IPS-20b (cell line): ENCODE data around the gene GBF1.
"Not testable (repeated sequence)": the region's sequence is repeated elsewhere in the genome, so short reads cannot be mapped to it uniquely, and the experiment has no call there.

Experiments used
- H3K27ac ChIP-seq: one replicate; pipeline ENCODE4 v1.5.1; 2013; ENCODE audit warnings: low read length
- H3K27me3 ChIP-seq: 2 replicates; pipeline ENCODE4 v1.6.1; 2013; ENCODE audit warnings: mild to moderate bottlenecking, low read length, inconsistent platforms; ENCODE audit not compliant: insufficient read depth
- H3K36me3 ChIP-seq: 2 replicates; pipeline ENCODE4 v1.6.1; 2013; ENCODE audit warnings: low read depth, mild to moderate bottlenecking, inconsistent platforms, low read length, moderate library complexity; ENCODE audit not compliant: insufficient read depth
- H3K4me1 ChIP-seq: 2 replicates; pipeline ENCODE4 v1.6.1; 2013; ENCODE audit warnings: mild to moderate bottlenecking, control low read depth, inconsistent platforms, low read length, moderate library complexity; ENCODE audit not compliant: insufficient read depth
- H3K4me3 ChIP-seq: 2 replicates; pipeline ENCODE4 v1.5.1; 2013; ENCODE audit warnings: mild to moderate bottlenecking, low read length, inconsistent platforms
- H3K9ac ChIP-seq: 2 replicates; pipeline ENCODE4 v1.6.1; 2013; ENCODE audit warnings: low read depth, mild to moderate bottlenecking, inconsistent platforms, low read length, moderate library complexity
- H3K9me3 ChIP-seq: 2 replicates; pipeline ENCODE4 v1.6.1; 2013; ENCODE audit warnings: mild to moderate bottlenecking, low read depth, low read length, inconsistent platforms; ENCODE audit not compliant: insufficient read depth

GBF1 gene

GRCh38 chr10:102247734-102248133 lies 2.4 kb downstream of the GBF1 start:
- H3K36me3 ChIP-seq = no peaks in the 10 kb centered on the region
- no peak overlapping the region for H3K4me3 ChIP-seq
- peaks cover 4% of the 10 kb centered on the region; the same call in 1 of the 2 replicates for H3K4me1 ChIP-seq
- H3K27me3 ChIP-seq = peaks cover 9% of the 10 kb centered on the region
- no peak overlapping the region for H3K27ac ChIP-seq
- H3K9ac ChIP-seq = no peak overlapping the region
- H3K9me3 ChIP-seq = no peaks in the 10 kb centered on the region

DNA sequence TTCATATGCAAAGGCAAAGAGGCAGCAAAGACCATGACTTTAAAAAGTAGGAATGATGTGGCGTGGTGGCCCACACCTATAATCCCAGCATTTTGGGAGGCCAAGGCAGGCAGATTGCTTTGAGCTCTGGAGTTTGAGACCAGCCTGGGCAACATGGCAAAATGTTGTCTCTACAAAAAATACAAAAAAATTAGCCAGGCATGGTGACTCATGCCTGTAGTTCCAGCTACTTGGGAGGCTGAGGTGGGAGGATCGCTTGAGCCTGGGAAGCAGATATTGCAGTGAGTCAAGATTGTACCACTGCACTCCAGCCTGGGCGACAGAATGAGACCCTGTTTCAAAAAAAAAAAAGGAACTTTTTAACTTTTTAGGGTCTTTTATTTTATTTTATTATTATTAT lies 7.2 kb downstream of the GBF1 start:
- not testable (repeated sequence) for H3K36me3 ChIP-seq, H3K4me1 ChIP-seq, H3K9ac ChIP-seq, H3K27me3 ChIP-seq, H3K9me3 ChIP-seq, H3K4me3 ChIP-seq, H3K27ac ChIP-seq

- Histone ChIP-seq H3K27me3 (no peaks in the 10 kb centered on the region), H3K9ac (no peak overlapping the region), H3K27ac (no peak overlapping the region), H3K4me1 (no peaks in the 10 kb centered on the region), H3K4me3 (no peak overlapping the region), H3K36me3 (peaks cover 2% of the 10 kb centered on the region), H3K9me3 (no peaks in the 10 kb centered on the region)
These were observed 9.1 kb downstream of the GBF1 start for GRCh38 chr10:102254426-102254825.

DNA sequence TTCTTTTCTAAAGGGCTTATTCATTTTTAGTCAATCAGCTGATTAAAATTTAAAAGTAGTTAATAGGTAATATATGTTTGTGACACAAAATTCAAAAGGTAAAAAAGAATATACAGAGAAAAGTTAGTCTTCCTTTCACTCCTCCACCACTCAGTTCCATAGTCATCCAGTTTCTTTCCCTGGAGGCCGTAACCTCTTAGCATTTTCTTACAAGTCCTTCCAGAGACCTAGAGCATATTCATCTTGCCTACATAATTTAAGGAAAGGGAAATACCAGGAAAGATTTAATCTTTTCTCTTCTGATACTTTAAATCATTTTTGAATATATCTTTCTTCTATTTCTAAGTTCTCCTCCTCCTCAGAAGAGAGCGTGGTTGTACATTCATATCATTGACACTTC lies 10.1 kb downstream of the GBF1 start:
- no peaks in the 10 kb centered on the region for H3K4me1 ChIP-seq
- no peak overlapping the region for H3K4me3 ChIP-seq
- H3K27me3 ChIP-seq = no peaks in the 10 kb centered on the region
- H3K9ac ChIP-seq = no peak overlapping the region
- H3K9me3 ChIP-seq = no peaks in the 10 kb centered on the region
- no peak overlapping the region for H3K27ac ChIP-seq
- peaks cover 8% of the 10 kb centered on the region for H3K36me3 ChIP-seq

DNA sequence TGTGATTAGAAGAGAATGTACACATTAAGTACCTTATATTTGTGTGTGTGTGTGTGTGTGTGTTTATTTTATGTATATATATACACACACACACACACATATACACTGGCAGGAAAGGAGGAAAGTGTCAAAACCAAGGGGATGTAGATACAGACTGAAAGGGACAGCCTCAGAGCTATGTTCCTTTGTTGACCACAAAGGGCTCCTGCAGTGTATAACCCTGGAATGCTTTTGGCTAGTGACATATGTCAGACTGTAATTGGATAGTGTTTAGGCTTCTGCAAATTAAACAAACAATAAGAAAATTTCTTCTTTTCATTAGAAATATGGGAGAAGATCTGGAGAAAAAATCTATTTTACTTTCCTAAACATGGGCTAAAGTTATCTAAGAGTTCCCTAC lies 15.9 kb downstream of the GBF1 start:
- H3K4me3 ChIP-seq = no peak overlapping the region
- no peaks in the 10 kb centered on the region for H3K4me1 ChIP-seq
- H3K9me3 ChIP-seq = no peaks in the 10 kb centered on the region
- H3K36me3 ChIP-seq = peaks cover 24% of the 10 kb centered on the region
- no peak overlapping the region for H3K27ac ChIP-seq
- no peaks in the 10 kb centered on the region for H3K27me3 ChIP-seq
- no peak overlapping the region for H3K9ac ChIP-seq

DNA sequence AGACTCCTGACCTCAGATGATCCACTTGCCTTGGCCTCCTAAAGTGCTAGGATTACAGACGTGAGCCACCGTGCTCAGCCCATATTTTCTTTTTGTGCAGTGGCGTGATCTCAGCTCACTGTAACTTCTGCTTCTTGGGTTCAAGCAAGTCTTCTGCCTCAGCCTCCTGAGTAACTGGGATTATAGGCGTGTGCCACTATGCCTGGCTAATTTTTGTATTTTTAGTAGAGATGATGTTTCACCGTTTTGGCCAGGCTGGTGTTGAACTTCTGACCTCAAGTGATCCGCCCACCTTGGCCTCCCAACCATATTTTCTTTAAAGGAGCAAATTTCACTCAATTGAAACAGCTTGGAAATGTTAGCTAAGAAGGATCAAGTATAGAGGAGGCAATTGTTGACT lies 16.5 kb downstream of the GBF1 start:
- no peaks in the 10 kb centered on the region for H3K4me1 ChIP-seq
- peaks cover 24% of the 10 kb centered on the region for H3K36me3 ChIP-seq
- H3K9ac ChIP-seq = no peak overlapping the region
- no peaks in the 10 kb centered on the region for H3K9me3 ChIP-seq
- H3K4me3 ChIP-seq = no peak overlapping the region
- H3K27ac ChIP-seq = no peak overlapping the region
- H3K27me3 ChIP-seq = no peaks in the 10 kb centered on the region

DNA sequence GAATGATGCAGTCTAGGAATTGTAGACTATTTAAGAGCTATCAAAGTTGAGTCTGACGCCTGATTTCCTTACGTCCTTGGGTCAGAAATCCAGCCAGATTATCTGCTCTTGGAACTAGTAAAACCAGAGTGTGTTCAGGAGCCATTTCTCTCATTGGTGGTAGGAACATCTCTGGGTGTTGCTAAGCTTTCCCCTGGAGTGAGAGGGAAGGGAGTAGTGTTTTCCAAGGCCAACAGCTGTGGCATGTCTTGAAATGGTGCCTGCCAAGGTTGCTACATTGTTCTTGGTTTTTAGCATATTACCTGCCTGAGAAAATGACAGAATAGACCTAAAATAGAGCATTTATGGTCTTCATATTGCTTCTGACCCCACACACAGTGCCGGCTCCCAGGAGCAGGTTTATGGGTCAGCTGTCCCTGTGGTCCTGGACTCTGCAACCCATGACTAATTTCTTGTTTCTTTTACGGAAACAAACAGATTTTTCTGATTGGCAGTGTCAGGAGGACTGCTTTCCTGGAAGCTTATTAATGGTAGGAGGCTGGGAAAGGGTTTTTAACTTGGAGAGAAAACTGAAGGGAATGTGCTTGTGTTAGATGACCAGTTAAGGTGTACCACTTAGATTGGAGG lies 17.5 kb downstream of the GBF1 start:
- H3K9me3 ChIP-seq = no peaks in the 10 kb centered on the region

GRCh38 chr10:102264371-102264770 lies 19.0 kb downstream of the GBF1 start:
- H3K27me3 ChIP-seq = no peaks in the 10 kb centered on the region
- no peak overlapping the region for H3K27ac ChIP-seq
- H3K9me3 ChIP-seq = no peaks in the 10 kb centered on the region
- no peak overlapping the region for H3K9ac ChIP-seq
- H3K36me3 ChIP-seq = peaks cover 22% of the 10 kb centered on the region
- H3K4me3 ChIP-seq = no peak overlapping the region
- no peaks in the 10 kb centered on the region for H3K4me1 ChIP-seq

More for the DNA sequence above, 17.5 kb downstream of the GBF1 start:
- Histone ChIP-seq H3K4me1 (no peaks in the 10 kb centered on the region), H3K36me3 (peaks cover 24% of the 10 kb centered on the region), H3K9ac (no peak overlapping the region), H3K4me3 (no peak overlapping the region), H3K27ac (no peak overlapping the region), H3K27me3 (no peaks in the 10 kb centered on the region)

DNA sequence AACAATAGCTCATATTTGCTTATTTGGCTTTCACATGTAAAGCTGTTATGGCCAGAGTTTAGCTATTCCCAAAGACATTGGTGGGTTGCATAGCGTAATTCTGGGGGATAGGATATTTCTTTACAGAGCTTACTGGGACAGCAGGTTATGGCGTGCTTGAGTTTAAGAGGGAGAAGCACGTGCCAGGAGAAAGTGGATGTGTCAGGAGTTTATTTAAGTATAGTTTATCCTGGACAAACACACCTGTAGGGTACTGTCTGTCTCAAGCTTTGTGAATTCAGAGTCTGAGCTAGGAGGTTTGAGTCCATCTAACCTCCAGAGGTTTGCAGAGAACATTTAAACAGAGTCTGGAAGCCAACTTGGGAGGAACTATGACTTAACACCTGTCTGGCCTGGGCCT lies 21.3 kb downstream of the GBF1 start:
- H3K4me3 ChIP-seq = no peak overlapping the region
- peaks cover 7% of the 10 kb centered on the region; the same call in 1 of the 2 replicates for H3K36me3 ChIP-seq
- no peaks in the 10 kb centered on the region for H3K4me1 ChIP-seq
- H3K9ac ChIP-seq = no peak overlapping the region
- no peaks in the 10 kb centered on the region for H3K27me3 ChIP-seq
- no peaks in the 10 kb centered on the region for H3K9me3 ChIP-seq
- H3K27ac ChIP-seq = no peak overlapping the region

DNA sequence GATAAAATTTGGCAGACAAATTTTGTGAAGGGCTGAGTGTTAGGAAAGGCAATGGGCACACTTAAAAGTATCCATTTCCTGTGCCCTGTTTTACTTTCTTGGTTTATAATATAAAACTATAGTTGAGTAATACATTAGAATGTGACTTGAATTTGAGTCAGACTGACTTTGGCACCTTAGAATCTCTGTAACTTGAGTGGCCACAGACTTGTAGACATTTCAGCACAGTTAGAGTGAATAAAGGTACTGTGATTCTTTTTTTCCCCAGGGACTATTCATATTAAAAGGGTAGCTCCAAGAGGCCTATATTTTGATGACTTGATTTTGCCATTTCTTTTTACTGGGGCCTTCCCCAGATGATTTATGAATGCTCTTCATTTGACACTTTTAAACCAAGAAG lies 22.4 kb downstream of the GBF1 start:
- H3K4me3 ChIP-seq = no peak overlapping the region
- no peak overlapping the region for H3K27ac ChIP-seq
- no peaks in the 10 kb centered on the region for H3K4me1 ChIP-seq
- no peaks in the 10 kb centered on the region for H3K27me3 ChIP-seq
- H3K9me3 ChIP-seq = no peaks in the 10 kb centered on the region
- no peak overlapping the region for H3K9ac ChIP-seq
- H3K36me3 ChIP-seq = no peaks in the 10 kb centered on the region

GRCh38 chr10:102268375-102268888 lies 23.1 kb downstream of the GBF1 start:
- no peaks in the 10 kb centered on the region for H3K4me1 ChIP-seq
- H3K27me3 ChIP-seq = no peaks in the 10 kb centered on the region
- H3K9ac ChIP-seq = no peak overlapping the region
- no peak overlapping the region for H3K27ac ChIP-seq
- H3K9me3 ChIP-seq = no peaks in the 10 kb centered on the region
- no peak overlapping the region for H3K4me3 ChIP-seq
- H3K36me3 ChIP-seq = no peaks in the 10 kb centered on the region

GRCh38 chr10:102269017-102269416 lies 23.7 kb downstream of the GBF1 start:
- Histone ChIP-seq H3K27me3 (no peaks in the 10 kb centered on the region), H3K9me3 (no peaks in the 10 kb centered on the region), H3K9ac (no peak overlapping the region), H3K4me3 (no peak overlapping the region), H3K27ac (no peak overlapping the region), H3K36me3 (no peaks in the 10 kb centered on the region), H3K4me1 (no peaks in the 10 kb centered on the region)
